Renal cortex interstitium (tissue), 11 donors: Measurements from ENCODE around the gene RNH1. TPM values are rescaled to one million over a fixed set of nuclear protein-coding genes. Genes with fewer than 3 reads are reported as not detected.

Experiments used
- DNase-seq, 11 donors: peaks; one replicate each; pipeline ENCODE4 v3.0.0-alpha.2; 2013; ENCODE audit warnings: low read depth in 9 of 11, low spot score in 4 of 11; ENCODE audit errors: extremely low read depth in 1 of 11
- polyA plus RNA-seq, 3 donors: library from polyadenylated mRNA; unstranded; fragments of 120-200 nt; gene quantifications; one replicate each; pipeline ENCODE4 v1.2.1, GENCODE V29; 2013; ENCODE audit not compliant: insufficient read length in 3 of 3

Gene RNH1
- polyA plus RNA-seq, 3 donors = 67.3 to 98.3 (median 98.2) TPM

DNA sequence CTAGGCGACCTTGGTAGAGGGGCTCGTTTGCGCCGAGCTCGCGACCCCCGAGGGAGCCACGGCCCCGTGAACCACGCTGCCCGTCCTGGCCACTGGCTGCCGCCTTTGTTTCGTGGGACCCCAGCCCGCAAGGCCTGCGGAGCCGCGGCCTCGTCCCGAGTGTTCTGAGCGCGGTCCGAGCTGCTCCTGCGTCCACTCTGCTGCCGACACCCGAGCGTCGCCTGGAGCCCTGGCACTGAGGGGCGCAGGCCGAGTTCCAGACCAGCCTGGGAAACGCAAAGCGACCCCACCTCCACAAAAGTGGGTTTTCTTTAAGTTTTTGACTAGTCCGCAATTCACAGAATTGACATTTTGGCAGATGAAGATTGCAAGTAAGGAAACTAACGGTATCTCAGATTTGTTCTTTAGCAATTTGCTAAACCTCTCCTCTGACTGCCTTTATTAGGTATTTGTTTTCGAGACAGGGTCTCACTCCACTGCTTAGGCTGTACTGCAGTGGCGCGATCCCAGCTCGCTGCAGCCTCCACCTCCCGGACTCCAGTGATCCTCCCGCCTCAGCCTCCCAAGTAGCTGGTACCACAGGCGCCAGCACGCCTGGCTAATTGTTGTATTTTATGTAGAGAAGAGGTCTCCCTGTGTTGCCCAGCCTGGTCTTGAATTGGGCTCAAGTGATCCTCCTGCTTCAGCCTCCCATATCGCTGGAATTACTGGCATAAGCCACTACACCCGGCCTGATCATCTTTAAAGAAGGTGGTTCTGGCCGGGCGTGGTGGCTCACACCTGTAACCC, 879 bp upstream of the RNH1 start:
- peak in 1 of 11 donors; percentile 12 for DNase-seq

DNA sequence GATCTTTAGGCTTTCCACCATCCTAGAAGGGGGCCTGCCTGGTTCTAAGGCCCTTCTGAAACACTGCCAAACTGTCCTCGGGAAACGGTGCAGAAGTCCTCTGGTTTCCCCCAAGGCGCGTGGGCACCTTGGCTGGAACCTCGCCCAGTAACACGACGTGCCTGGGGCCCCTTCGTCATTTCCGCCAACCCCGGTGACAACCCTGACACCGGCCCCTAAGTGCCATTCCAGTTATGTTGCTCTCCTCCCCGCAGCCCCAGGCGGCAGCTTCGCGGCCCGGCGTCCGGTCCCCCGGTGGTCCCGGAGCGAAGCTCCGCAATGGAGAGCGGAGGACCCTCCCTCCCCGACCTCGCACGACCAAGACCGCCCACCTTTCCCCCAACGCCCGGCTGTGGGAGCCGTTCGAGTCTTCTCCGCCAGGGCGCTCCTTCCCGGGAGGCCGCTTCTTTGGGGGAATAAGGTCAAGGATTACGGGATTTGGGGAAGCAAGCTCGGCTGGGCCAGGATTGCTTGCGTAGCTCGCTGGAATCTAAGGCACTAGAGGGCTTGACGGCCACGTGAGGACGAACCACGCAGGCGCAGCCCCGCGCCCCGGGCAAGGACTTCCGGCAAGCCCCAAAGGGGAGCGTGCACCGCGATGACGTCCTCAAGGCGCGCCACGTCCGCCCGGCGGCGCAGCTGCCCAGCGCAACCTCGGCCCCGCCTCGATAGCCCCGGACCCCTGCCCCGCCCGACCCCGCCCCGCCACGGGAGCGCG, 626 bp downstream of the RNH1 start:
- peak; percentile 89 to 98 (median 95) for DNase-seq

DNA sequence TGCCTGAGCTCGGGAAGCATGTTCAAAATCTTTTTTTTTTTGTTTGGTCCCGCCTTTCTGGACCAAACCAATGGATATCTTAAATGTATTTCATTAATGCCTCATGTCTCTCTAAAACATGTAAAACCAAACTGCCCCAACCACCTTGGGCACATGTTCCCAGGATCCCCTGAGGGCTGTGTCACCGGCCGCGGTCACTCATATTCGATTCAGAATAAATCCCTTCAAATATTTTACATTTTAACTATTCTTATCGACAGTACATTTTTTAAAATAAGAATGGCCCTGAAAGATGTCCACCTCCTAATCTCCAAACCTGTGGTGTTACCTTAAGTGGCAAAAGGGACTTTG, 2.1 kb downstream of the RNH1 start:
- DNase-seq = no peak

DNA sequence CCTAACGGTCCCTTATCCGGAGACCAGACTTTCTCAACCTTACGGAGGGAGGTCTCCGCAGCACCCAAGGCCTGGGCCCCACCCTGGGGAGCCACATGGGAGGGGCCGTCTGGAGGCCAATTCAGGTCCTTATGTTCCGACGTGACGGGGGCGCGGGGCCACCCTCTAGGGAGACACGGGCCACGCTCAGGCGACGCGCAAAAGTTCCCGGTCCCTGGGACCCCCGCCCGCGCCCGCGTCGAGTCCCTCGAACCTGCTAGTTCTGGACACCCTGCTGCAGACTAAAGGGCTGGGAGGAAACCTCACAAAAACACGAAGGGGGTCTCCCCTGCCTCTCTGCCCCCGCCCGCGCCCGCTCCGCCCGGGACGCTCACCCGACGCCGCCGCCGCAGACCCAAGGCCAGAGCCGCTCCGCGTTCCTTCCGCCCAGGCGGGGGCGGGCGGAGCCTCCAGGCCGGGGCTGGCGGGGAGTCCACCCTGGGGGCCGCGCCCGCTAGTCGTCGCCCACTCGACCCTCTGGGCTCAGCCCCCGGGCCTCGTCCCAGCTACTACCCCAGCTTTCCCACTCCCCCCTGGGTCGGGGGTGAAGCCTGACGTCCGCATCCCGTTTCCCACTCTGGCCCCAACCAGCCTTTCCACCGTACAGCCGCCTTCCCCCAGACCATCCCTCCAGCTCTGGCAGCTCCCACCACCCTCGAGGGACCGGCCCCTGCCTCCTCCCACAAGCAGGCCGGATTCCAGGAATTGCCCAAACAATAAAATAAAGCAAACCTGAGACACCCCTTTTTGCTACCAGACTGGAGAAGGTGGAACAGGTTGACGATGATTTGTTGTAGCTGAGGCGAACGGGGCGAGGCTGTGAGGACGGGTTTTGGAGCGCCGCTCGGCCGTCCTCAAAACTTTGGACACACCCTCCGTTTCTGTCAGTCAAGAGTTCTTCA, 2.7 kb downstream of the RNH1 start:
- peak in 5 of 11 donors; percentile 35 to 42 (median 40) for DNase-seq

DNA sequence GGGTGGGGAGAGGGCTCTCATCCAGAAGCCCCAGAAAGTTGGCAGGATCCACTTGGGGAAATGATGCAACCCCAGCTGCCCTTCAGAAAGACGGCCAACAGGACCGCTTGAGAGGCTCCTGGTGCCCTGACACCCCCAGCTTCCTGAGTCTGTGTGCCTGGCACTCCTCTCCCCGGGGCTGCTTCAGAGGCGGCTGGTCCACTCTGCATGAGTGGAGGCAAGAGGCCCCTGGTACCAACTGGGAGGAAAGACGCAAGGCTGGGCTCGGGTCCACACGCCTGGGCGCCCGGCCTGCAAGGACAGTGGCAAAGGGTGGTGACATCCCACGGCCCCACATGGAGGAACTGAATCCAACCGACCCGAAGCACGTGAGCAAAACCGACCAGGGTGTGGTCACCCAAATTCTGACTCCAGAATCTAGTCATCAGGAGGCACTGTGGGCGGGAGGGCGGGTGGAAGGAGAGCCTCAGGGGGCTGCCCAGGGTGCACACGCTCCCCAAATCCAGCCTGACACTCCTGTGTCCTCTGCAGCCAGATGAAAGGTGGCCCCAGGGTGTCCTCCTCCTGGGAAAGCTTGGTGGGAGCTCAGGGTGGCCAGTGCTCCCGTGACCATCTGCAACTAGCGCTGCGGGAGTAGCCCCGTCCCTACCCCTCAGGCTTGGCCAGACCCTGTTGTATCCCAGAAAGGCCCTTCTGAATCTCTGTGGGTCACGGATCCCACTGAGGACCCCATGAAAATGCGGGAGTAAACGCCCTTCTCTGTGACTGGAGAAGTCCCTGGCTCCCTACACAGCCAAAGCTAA, 3.7 kb downstream of the RNH1 start:
- DNase-seq = no peak

DNA sequence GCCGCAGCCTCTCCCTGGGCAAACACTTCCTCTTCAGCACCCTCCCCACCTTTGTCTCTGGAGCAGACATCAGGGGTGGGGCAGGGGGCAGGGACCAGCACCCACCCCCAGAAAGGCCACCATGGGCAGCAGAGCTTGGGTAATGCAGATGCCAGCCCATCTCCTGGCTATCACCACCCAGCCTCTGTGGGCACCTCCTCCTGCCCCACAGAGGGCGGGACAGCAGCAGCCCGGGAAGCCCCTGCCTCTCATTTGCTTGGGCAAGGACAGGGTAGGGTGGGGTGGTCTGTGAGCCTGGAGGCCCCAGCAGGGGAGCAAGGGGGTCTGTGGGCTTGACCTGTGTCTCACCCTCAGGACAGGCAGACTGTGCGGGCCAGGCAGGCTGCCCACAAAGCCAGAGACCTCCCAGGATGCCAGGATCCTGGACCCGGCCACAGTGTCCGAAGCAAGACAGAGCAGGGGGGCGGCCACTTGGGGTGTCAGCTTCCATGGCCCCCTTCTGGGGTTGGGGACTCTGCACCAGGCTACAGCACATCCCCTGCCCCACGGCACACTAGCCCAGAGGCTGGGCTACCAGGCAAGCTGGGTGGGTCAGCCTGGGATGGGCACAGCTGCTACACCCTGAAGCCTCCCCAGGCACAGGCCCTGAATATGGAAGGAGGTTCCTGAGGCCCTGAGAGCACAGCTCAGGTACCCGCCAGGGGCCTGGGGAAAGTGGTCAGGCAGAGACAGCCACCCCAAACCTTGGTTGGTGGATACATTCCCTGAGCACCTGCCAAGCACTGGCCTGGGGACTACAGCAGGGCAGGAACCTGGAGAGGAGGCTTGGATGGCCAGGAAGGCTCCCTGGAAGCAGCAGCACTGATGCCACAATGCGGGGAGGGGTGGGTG, 4.5 kb downstream of the RNH1 start:
- no peak for DNase-seq

DNA sequence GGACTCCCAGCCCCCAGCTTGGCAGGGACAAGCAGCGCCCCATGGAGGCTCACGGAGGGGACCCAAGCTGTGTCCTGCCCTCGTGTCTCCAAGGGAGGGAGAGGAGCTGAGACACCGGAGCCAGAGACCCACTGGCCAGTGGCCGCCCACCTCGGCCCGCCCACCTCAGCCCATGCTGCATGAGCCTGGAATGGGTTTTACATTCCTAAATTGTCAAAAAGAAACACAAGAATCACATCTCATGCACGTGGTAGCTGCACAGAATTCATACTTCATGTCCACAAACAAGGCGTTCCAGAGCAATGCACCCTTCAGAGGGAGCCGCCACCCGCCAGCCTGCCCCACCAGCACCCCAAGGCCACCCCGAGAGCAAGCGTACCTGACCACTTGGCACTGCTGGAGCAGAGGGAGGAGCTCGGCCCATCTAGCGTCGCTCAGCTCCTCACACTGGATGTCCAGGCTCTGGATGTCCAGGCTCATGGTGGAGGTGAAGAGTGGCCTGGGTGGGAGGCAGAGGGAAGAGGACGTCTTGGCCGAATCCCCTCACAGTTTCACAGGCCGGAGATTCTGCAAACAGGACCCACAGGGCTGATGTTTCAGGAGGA, 5.3 kb downstream of the RNH1 start:
- DNase-seq = no peak

DNA sequence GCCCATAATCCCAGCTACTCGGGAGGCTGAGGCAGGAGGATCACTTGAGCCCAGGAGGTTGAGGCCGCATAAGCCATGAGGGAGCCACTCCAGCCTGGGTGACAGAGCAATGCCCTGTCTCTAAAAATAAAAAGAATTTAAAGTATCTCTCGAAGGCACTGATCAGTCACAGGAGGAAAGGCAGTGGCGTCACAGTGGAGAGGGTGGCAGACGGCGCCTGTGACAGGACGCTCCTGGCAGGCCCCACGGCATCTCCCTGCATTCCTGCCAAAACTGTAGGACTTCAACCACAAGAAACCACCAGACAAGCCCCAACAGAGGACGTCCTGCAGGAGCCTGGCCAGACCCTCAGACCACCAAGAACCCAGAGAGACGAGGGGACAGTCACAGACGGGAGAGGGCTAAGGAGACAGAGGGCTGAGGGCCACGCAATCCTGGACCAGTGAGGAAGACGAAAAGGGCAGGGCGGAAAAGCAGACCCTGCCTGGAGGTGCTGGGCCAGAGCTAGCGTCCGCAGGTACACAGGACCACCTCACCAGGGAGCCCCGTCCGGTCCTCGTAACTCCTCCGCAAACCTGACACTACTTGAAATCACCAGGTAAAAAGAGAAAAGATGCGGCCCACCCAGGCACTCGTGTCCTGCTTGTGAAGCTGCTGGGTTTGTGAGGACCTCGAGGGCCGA, 5.9 kb downstream of the RNH1 start:
- no peak for DNase-seq

DNA sequence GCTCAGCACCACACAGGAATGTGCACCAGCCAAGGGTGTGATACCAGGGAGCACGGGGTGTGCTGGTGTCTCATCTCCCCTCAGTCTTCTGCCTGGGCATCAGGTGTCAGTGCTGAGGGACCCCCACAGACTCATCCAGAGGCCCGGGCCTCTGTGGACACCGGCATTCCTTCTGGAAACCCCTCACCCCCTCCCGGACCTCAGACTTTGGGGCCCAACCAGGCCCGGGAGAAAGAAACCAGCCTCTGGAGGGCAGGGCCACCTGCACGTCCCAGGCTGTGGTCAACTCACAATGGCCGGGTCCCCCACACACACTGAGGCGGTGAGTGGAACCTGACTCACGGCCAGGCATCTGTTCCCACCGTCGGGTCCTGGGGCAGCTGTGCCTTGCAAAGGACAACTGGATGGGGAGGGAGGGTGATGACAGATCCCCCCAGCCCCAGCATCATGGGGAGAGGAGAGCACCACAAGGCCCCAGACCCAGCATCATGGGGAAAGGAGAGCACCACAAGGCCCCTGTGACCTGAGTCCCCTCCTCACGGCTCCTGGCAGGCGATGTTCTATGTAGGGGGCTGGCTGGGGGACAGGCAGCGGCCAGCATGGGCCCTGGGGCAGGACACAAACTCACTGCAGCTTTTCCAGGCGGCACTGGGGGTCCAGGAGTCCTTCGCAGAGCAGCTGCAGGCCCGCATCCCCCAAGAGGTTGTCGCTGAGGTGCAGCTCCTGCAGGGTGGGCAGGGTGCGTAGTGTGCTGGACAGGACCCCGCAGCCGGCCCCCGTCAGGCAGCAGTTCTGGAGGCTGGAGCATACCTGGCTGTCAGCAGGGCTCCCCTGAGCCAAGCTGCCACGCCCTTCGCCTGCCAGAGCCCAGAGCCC, 7.6 kb downstream of the RNH1 start:
- no peak for DNase-seq

DNA sequence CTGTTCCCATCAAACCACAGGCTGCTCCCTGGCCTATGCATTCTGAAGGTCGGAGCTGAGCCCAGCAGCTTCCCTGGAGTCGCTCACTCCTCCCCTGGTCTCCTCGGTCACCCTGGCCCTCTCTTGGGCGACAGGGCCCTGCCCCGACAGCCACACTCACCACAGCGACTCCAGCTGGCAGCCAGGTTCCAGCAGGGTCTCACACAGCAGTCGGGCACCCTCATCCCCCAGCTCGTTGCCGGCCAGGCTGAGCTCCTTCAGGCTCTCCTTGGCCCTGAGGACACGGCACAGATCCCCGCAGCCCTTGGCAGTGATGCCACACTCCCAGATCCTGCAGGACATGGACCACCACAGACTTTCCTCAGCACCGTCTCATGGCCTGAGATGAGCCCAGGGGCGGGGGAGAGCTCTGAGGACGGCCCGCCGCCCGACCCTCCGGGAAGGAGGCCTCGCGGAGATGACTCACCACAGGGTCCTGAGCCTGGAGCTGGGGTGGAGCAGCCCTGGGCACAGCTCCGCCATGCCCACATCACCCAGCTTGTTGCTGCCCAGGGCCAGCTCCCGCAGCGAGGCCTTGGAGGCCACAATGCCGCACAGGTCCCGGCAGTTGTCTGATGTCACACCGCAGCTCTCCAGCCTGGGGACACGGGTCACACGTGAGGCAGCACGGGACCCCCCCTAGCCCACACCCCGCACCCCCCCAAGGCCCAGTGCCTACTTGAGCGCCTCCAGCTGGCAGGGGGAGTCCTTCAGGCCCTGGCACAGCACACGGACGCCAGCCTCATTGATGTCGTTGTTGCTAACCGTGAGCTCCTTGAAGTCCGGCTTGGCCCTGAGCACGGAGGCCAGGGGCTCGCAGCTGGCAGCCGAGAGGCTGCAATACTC, 8.5 kb downstream of the RNH1 start:
- no peak for DNase-seq

DNA sequence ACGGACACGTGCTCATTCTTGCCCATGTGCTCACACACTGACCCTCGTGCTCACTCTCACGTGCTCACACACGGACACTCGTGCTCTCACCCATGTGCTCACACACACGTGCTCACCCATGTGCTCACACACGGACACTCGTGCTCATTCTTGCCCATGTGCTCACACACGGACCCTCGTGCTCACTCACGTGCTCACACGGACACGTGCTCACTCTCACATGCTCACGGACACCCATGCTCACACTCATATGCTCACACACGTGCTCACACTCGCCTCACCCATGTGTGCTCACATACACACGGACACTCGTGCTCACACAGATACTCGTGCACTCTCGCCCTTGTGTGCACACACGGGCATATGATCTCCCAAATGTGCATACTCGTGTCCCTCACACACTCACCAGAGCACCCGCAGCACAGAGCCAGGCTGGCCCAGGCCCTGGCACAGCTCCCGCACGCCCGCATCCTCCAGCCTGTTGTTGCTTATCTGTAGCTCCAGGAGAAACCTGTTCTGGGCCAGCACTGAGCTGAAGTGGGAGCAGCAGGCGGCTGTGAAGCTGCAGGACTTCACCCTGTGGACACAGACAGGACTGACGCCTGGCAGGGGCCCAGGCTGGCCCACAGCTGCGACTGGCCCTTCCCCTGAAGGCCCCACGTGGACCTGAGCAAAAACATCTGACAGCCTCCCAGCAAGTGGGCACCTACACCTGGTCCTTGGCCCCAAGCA, 9.3 kb downstream of the RNH1 start:
- no peak for DNase-seq

DNA sequence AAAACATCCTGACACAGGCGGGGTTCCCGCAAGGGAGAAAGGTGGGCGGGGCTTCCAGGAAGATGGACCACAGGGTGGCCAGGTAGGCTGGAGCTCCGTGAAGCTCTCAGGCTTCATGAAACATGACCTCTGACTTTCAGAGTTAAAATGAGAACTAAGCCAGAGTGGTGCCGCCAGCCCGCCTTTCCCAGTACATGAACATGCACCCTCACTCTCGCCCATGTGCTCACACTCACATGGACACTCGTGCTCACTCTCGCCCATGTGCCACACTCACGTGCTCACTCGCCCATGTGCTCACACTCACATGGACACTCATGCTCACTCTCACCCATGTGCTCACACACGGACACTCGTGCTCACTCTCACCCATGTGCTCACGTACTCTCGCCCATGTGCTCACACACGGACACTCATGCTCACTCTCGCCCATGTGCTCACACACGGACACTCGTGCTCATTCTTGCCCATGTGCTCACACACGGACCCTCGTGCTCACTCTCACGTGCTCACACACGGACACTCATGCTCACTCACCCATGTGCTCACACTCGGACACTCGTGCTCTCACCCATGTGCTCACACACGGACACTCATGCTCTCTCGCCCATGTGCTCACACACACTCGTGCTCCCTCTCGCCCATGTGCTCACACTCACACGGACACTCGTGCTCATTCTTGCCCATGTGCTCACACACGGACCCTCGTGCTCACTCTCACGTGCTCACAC, 10.0 kb downstream of the RNH1 start:
- no peak for DNase-seq

DNA sequence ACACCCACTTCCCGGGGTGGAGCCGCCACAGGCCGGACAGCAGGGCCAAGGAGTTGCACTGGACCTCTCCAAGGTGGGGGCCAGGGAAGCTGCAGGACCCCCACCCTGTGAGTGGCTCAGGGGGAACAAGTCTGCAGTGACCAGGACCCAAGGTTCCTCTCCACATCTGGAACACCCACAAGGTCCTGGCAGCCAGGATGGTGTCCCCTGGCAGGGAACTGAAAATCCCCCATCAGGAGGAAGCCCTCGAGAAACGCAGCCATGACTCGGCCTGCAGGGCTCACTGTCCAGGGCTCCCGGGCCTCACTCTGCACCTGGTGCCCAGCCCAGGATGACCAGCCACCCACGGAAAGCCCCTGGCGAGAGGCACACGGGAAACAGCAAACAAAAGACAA, 11.5 kb downstream of the RNH1 start:
- no peak for DNase-seq
